ENCODE measurements around the gene ZNF185. TPM values are rescaled to one million over a fixed set of nuclear protein-coding genes. Genes with fewer than 3 reads are reported as not detected.

The ZNF185 gene
- total and polyA plus RNA-seq, 2 donors (not counting 3 experiments of a cell fraction or from before 2014, with no cell fraction given) = 18.7 to 31.6 TPM

DNA sequence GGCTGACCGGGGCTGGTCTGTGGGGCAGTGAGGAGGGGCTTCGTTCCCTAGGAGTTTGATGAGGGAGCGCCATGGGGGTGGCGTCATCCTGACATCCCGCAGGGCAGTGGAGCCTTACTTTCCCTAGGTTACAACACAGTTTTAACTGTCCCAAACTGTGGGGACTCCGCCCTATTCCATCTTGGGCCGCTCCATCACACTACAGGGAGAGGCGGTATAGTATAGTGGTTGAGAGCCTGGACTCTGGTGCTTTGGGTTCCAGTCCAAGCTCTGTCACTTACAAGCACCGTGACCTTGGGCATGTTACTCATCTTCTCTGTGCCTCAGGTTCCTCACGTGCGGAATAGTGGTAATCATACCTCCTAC is 44.2 kb downstream of the ZNF185 start:
- dilution Hi-C loops (cut with MboI; ENCODE audit: extremely low pct_ligation_motif_present, low sequenced_read_pairs) = no loop called here
- POLR2A ChIA-PET = no interaction called here
- FAIRE-seq = peak; percentile 18

GRCh38 chrX:152943826-152944225 is 46.0 kb downstream of the ZNF185 start:
- Histone ChIP-seq H2AFZ (ENCODE audit: low read depth, low read length) (no peak overlapping the region), H3K27me3 (ENCODE audit: control insufficient read depth in 2 of 2, insufficient read depth in 2 of 2, low read length in 2 of 2) (no peaks in the 10 kb centered on the region), H3K9me3 (replicated peaks; ENCODE audit: control insufficient read depth, insufficient read depth, low read length) (no peaks in the 10 kb centered on the region), H3K9ac (replicated peaks; ENCODE audit: extremely low read depth, insufficient read depth, low read length) (no peak overlapping the region), H3K4me2 (ENCODE audit: insufficient read depth, low read length) (no peak overlapping the region), H3K9me1 (replicated peaks; ENCODE audit: control insufficient read depth, extremely low read depth, insufficient read depth, low read length) (no peaks in the 10 kb centered on the region), H3K27ac (ENCODE audit: insufficient read depth, low read depth, low read length) (no peak overlapping the region), H3K79me2 (ENCODE audit: control insufficient read depth, insufficient read depth, low read length) (no peaks in the 10 kb centered on the region), H3K4me3 (replicated peaks in 1 of 3; ENCODE audit: insufficient read depth in 1 of 3, low read depth in 1 of 3, low read length in 3 of 3) (no peak overlapping the region), H3K4me1 (ENCODE audit: control insufficient read depth, extremely low read depth, insufficient read depth, low read length) (peaks cover 13% of the 10 kb centered on the region), H3K36me3 (ENCODE audit: control insufficient read depth in 2 of 2, extremely low read depth in 1 of 2, insufficient read depth in 2 of 2, low read length in 2 of 2) (no peaks in the 10 kb centered on the region), H4K20me1 (replicated peaks; ENCODE audit: control insufficient read depth, extremely low read depth, insufficient read depth, low read length) (no peaks in the 10 kb centered on the region)
- POLR2A ChIA-PET = no interaction called here
- CTCF ChIA-PET = no interaction called here
- intact Hi-C loops (cut with micrococcal nuclease) = loop anchor here (5.0 kb wide), 1 partner anchor 563 kb away; no protein-coding TSS in a partner anchor
- dilution Hi-C loops (cut with MboI; ENCODE audit: extremely low pct_ligation_motif_present, low sequenced_read_pairs) = no loop called here
- FAIRE-seq (no peak), DNase-seq (ENCODE audit: low read depth, low spot score) (no peak)
- TF ChIP-seq MYC (IDR thresholded peaks at IDR 0.05; ENCODE audit: low read depth, low read length) = no peak
- TF ChIP-seq, protein P1, sequence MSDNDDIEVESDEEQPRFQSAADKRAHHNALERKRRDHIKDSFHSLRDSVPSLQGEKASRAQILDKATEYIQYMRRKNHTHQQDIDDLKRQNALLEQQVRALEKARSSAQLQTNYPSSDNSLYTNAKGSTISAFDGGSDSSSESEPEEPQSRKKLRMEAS (IDR thresholded peaks at IDR 0.05; ENCODE audit: insufficient read depth, insufficient read length) = no peak
- no peak for TF ChIP-seq JUN (IDR thresholded peaks at IDR 0.05; ENCODE audit: borderline replicate concordance, insufficient read depth, insufficient read length, low read depth)
- no peak for TF ChIP-seq CTCF (IDR thresholded peaks at IDR 0.05; ENCODE audit: extremely low read depth in 1 of 2, insufficient read depth in 1 of 2, low read depth in 1 of 2, low read length in 2 of 2)
- no peak for TF ChIP-seq GATA2 (IDR thresholded peaks at IDR 0.05; ENCODE audit: insufficient read depth, insufficient read length, low read depth, low read length)
- TF ChIP-seq FOS (IDR thresholded peaks at IDR 0.05; ENCODE audit: borderline replicate concordance, insufficient read depth, low read length) = no peak
- no peak for TF ChIP-seq POLR2A (IDR thresholded peaks at IDR 0.05; ENCODE audit: low read depth, low read length)
- TF ChIP-seq EZH2 (IDR thresholded peaks at IDR 0.05; ENCODE audit: borderline replicate concordance, low read depth, low read length, severe bottlenecking) = no peak
- no peak for TF ChIP-seq POLR2AphosphoS5 (IDR thresholded peaks at IDR 0.05; ENCODE audit: insufficient read depth, low read depth, low read length)
- BruUV-seq (replicated peaks) = no TSS peak

More for the DNA sequence above, 44.2 kb downstream of the ZNF185 start:
- peaks cover 13% of the 10 kb centered on the region for H3K4me1 ChIP-seq (ENCODE audit: control insufficient read depth, extremely low read depth, insufficient read depth, low read length)
- peak overlapping the region; percentile 28 to 62 (median 30) for H3K4me3 ChIP-seq (replicated peaks in 1 of 3; ENCODE audit: insufficient read depth in 1 of 3, low read depth in 1 of 3, low read length in 3 of 3)
- H3K9me1 ChIP-seq (replicated peaks; ENCODE audit: control insufficient read depth, extremely low read depth, insufficient read depth, low read length) = no peaks in the 10 kb centered on the region
- no peaks in the 10 kb centered on the region for H3K36me3 ChIP-seq (ENCODE audit: control insufficient read depth in 2 of 2, extremely low read depth in 1 of 2, insufficient read depth in 2 of 2, low read length in 2 of 2)
- peak overlapping the region; percentile 59 for H2AFZ ChIP-seq (ENCODE audit: low read depth, low read length)
- no peak for TF ChIP-seq POLR2AphosphoS5 (IDR thresholded peaks at IDR 0.05; ENCODE audit: insufficient read depth, low read depth, low read length)
- TSS peak; percentile 36 for BruUV-seq (replicated peaks)
- no peaks in the 10 kb centered on the region for H3K79me2 ChIP-seq (ENCODE audit: control insufficient read depth, insufficient read depth, low read length)
- H3K4me2 ChIP-seq (ENCODE audit: insufficient read depth, low read length) = peak overlapping the region; percentile 46
- intact Hi-C loops (cut with micrococcal nuclease) = loop anchor here (1.0 to 5.0 kb wide), 2 partner anchors 90 to 565 kb away; no protein-coding TSS in a partner anchor
- H4K20me1 ChIP-seq (replicated peaks; ENCODE audit: control insufficient read depth, extremely low read depth, insufficient read depth, low read length) = no peaks in the 10 kb centered on the region
- CTCF ChIA-PET = interaction anchor here (0.6 to 2.0 kb wide), 21 partner anchors 11 to 768 kb away, joined by 3 to 16 read pairs (median 4); partner anchors contain the start of genes BGN and HAUS7
- no peaks in the 10 kb centered on the region for H3K9me3 ChIP-seq (replicated peaks; ENCODE audit: control insufficient read depth, insufficient read depth, low read length)
- peak overlapping the region; percentile 46 for H3K27ac ChIP-seq (ENCODE audit: insufficient read depth, low read depth, low read length)
- H3K9ac ChIP-seq (replicated peaks; ENCODE audit: extremely low read depth, insufficient read depth, low read length) = peak overlapping the region; percentile 58
- DNase-seq (ENCODE audit: low read depth, low spot score) = no peak
- H3K27me3 ChIP-seq (ENCODE audit: control insufficient read depth in 2 of 2, insufficient read depth in 2 of 2, low read length in 2 of 2) = no peaks in the 10 kb centered on the region

Data from endothelial cell of umbilical vein (primary cell).